ENCODE results near the gene SND1.
A peak's percentile ranks its signal among the peaks of the same experiment; 100 is the strongest.

SND1 gene

GRCh38 chr7:127690337-127690736 is 38.3 kb downstream of the SND1 start:
- no peak for DNase-seq

DNA sequence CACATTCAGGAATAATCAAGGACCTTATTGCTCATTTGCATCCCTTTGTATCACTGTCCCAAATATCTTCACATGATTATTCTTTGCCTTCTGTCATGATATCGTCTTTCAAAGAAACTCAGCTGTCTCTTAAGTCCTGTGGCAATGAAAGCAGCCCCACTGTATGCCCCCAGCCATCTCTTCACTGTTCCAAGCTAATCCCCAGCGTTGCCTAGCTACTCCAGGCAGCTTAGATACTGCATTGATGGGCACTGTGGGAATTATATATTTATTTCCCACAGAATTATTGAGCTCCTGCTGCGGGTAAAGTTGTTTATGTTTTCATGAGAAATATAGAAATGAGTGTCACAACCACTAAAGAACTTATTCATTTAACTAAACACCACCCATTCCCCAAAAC is 38.8 kb downstream of the SND1 start:
- no peak for DNase-seq

GRCh38 chr7:127692200-127692599 is 40.2 kb downstream of the SND1 start:
- DNase-seq: no peak

DNA sequence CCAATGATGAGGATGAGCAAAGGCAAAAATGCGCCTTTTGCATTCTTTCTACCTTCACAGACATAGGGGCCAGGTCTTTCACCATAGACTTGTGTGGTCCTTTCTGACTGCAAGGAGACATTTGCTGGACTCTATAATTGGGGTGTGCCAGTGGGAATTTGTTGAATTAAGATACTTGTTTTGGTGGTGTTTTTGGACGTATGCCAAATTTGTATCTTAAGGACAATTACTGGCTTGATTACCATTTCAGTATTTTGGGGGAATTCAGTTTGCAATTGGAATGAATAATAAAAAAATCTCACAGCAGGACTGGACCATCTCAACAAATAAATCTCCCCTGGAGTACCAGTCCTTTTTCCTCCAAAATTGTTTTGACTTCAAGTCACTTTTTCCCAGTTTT is 47.9 kb downstream of the SND1 start:
- DNase-seq: no peak

GRCh38 chr7:127702052-127702652 is 50.2 kb downstream of the SND1 start:
- no peak for DNase-seq

- no peak for DNase-seq
These were observed 50.9 kb downstream of the SND1 start for GRCh38 chr7:127702938-127703337.

DNA sequence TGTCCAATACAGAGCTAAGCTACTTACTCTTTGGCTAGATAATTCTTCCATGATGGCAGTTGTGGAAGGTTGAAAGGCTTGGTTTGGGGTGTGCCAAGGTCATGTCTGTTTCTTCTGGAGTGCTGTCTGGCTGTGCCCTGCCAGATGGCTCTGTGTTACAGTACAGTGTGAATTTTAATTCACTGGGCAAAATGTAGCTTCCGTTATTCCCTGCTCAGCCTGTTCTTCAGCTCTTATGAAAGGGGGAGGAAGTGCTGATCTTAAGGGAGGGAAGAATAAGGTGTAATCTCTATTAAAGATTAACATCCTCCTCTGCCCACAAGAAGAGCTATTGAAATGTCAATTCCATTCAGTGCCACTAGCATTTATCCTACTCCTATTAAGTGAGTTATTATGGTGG is 52.2 kb downstream of the SND1 start:
- DNase-seq: no peak

GRCh38 chr7:127705461-127705959 is 53.5 kb downstream of the SND1 start:
- no peak for DNase-seq

GRCh38 chr7:127706766-127707165 is 54.8 kb downstream of the SND1 start:
- DNase-seq: no peak

DNA sequence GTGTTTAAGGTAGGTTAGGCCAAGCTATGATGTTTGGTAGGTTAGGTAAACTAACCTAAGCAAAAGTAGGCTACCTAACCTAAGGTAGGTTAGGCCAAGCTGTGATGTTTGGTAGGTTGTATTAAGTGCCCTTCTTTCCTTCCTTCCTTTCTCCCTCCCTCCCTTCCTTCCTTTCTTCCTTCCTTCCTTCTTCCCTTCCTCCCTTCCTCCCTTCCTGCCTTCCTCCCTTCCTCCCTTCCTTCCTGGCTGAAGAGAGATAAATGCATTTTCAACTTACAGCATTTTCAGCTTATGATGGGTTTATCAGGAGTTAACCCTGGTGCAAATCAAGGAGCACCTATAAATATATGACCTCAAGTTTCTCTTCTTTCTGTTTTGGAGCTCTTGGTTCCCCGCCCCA is 56.2 kb downstream of the SND1 start:
- no peak for DNase-seq

GRCh38 chr7:127708788-127709187 is 56.8 kb downstream of the SND1 start:
- peak; percentile 63 for DNase-seq

- no peak for DNase-seq
These were observed 58.6 kb downstream of the SND1 start for GRCh38 chr7:127710635-127711034.

GRCh38 chr7:127711872-127712271 is 59.9 kb downstream of the SND1 start:
- DNase-seq: no peak

DNA sequence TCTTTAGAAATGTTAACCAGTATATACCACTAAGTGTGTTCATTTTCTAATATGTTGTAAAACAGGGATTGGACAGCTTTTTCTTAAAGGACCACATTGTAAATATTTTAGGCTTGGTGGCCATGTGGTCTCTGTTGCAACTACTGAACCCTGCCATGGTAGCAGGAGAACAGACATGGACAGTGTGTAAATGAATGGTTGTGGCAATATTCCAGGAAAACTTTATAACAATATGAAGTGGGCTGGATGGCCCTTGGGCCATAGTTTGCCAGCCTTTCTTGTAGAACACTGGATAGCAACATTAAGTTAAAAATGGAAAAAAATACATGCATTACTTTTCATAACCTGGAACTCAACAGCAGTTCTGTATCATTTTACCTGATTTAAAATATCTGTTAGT is 61.0 kb downstream of the SND1 start:
- DNase-seq: no peak

DNA sequence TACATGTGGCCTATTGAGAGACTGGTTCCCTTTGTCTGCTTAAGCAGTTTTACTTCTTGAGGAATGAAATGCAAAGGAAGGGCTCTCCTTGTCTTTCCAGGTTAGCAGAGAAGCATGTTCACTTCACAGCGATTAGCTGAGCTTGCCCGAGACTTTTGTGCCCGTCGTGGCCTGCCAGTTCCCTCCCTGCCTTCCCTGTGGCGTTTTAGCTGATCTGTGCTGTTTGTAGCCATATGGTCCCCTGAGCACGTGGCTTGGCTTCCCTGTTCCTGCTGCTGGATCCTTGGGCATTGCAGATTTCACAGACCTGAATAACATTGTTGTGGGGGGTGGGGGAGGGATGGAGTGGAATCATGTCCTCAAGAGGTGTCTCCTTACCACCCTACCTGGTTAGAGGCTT is 61.8 kb downstream of the SND1 start:
- DNase-seq: no peak

DNA sequence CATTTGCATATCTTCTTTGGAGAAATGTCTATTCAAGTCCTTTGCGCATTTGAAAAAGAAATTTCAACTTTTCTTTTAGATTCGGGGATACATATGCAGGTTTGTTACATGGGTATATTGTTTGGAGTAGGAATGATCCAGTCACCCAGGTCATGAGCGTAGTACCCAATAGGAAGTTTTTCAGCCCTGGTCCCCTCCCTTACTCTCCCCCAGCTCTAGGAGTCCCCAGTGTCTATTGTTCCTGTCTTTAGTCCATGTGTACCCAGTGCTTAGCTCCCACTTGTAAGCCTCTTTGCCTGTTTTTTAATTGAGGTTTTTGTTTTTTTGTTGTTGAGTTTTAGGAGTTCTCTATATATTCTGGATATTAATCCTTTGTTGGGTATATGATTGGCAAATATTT is 63.3 kb downstream of the SND1 start:
- no peak for DNase-seq

- DNase-seq: no peak
These were observed 63.9 kb downstream of the SND1 start for GRCh38 chr7:127715901-127716300.

GRCh38 chr7:127717502-127718339 is 65.7 kb downstream of the SND1 start:
- DNase-seq: no peak

DNA sequence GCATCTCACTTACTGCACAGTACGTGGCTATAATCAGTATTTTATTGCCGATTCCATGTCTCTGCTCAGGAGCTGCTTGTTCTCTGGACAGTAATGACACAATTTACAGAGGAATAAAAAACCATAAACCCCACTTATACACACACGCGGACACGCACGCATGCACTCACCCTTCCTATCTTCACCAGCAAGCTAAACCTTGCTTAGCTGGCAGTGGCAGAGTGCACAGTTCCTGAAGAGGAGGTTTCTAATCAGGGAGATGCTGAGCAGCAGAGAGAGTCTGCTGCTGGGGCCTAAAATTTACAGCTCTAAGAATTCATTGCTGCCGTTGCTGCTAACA is 66.3 kb downstream of the SND1 start:
- DNase-seq: no peak

DNA sequence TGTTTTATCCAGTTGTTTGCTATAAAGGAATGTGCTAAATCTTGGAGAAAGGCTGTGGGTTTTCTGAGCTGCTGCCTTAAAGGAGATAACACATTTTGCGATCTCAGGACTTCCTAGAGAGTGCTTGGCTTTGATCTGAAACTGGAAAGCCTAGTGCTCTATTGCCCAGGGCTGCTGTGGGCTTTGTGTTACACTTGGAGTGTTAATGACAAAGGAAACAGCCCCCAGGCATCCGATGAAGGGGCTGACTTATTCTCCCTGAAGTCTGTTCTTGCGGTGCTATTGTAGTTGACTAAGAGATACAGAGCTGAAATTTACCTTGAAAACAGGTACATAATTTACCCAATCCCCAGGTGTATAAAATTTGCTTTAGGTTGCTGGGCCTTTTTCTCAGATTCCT is 74.5 kb downstream of the SND1 start:
- DNase-seq: peak; percentile 17

DNA sequence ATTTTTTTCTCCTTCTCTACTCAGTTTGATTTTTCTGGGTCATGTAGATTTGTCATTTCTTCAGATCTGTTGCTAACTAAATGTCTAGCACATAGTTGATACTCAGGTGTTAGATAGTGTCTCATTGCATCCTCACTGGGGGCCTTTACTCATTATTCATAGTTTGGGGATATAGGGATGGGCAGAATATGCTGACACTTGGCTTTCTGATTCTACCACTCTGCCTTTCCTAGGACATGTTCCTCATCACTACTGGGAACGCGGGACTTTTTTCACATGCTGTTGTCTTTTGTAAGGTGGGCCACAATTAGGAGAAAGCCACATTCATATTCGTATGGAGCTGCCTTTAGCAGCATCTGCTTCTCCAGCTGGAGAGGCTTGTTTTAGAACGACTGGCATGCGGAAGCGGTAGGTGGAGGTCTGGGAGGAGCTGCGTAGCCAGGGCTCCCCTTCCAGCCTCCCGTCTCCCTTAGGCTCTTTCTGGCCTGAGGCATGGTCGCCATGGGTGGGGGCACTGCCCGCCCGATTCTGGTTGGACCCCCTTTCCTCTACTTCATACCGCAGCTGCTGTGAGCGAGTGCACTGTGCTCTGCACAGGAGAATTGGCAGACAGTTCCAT is 78.8 kb downstream of the SND1 start:
- no peak for DNase-seq

DNA sequence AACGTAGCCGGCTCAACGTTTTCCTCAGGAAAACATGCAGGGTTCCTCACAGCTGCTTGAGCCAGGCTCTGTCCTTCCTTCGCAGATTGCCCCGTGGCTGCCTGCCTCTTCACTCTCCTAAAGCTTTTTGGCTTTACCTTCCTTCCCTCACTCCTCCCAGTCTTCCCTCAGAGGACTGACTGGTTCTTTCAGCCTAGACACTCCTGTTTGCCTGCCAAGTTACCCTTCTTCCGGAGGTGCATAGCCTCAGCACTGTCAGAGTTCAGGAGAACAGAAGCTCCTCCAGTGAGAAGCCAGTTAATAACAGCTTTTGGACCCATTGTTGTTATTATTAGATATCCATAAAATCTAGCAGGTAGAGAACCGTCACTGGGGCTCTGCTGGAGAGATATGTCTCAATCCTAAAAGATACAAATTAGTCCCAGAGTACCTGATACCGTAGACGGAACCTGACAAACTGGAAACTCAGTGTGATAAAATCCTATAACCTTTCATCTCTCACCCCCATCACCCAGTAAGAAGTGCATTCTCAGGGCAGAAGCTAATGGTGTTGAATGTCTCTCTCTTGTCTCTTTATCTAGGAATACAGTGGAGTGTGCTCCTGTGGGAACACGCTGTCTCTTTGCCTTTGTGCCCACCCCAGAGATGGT is 79.6 kb downstream of the SND1 start:
- DNase-seq: no peak

GRCh38 chr7:127732306-127732705 is 80.3 kb downstream of the SND1 start:
- no peak for DNase-seq

- no peak for DNase-seq
These were observed 82.0 kb downstream of the SND1 start for GRCh38 chr7:127733986-127734385.
